ENCODE results near the gene TSPYL4.

- TF ChIP-seq, protein P1, sequence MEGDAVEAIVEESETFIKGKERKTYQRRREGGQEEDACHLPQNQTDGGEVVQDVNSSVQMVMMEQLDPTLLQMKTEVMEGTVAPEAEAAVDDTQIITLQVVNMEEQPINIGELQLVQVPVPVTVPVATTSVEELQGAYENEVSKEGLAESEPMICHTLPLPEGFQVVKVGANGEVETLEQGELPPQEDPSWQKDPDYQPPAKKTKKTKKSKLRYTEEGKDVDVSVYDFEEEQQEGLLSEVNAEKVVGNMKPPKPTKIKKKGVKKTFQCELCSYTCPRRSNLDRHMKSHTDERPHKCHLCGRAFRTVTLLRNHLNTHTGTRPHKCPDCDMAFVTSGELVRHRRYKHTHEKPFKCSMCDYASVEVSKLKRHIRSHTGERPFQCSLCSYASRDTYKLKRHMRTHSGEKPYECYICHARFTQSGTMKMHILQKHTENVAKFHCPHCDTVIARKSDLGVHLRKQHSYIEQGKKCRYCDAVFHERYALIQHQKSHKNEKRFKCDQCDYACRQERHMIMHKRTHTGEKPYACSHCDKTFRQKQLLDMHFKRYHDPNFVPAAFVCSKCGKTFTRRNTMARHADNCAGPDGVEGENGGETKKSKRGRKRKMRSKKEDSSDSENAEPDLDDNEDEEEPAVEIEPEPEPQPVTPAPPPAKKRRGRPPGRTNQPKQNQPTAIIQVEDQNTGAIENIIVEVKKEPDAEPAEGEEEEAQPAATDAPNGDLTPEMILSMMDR (IDR thresholded peaks at IDR 0.05): no peak
- no peak for TF ChIP-seq EZH2 (IDR thresholded peaks at IDR 0.05; ENCODE audit: borderline replicate concordance, insufficient read depth, low read depth, low read length, poor library complexity, severe bottlenecking)
These were observed 14.6 kb downstream of the TSPYL4 start for GRCh38 chr6:116239256-116239655.
